EL (cell line): ENCODE data around the gene IL37.

Experiments used
- DNase-seq: peaks from one replicate; pipeline ENCODE4 v3.0.0-alpha.2; 2016

IL37 gene

DNA sequence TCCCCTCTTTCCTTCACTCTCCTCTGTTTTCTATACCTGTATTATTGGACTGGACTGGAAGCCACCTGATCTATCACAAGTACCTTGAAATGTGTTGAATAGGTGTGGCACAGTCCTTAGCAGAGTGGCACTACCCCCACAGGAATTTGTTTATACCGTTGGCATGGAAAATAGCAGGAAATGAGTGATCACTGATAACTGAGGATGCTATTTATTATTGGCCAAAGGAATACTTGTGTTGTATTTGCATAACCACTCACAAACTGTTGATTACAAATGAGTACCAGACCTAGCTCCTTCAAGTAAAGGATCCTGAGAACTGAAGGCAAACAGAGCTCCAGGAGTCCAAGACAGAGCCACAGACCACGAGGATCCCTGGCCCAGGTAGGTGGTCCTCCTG is at the start of gene IL37:
Gene IL37 (plus strand): TSS at position 301 of the 400 bp plus-strand sequence. CDS start 1,848 bp downstream, outside the sequence.
- DNase-seq = no peak

- no peak for DNase-seq
Observed at GRCh38 chr2:112864072-112864471, 46.9 kb upstream of the IL37 start.

- DNase-seq = no peak
Observed at GRCh38 chr2:112866128-112866835, 44.7 kb upstream of the IL37 start.

- no peak for DNase-seq
Observed at GRCh38 chr2:112867701-112868631, 43.0 kb upstream of the IL37 start.

DNA sequence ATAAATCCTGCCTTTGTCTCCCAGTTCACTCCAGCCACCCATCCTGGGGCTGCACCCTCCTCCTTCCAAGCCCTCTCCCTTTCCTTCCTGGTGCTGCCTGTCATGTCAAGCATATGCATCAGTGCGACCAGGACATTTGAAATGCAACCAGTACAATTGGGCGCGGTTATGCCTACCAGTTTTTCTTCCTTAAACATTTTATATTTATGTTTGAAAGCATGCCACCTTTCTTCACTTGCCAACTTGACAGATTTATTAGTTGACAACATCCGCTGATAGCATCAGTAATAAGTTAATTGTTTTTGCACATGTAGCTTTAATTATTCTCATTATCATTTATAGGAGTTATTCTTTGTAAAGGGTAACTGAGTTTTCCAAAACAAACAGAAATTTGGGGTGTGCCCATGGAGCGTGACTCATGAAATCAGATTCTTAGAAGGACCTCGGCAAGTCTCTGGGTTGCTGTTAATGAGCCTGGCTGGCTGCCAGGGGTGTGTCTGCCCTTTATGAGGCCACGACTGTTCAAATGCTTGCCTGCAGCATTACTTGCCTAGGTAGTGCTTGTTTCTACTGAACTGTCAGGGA is 41.6 kb upstream of the IL37 start:
- DNase-seq = peak; percentile 93

DNA sequence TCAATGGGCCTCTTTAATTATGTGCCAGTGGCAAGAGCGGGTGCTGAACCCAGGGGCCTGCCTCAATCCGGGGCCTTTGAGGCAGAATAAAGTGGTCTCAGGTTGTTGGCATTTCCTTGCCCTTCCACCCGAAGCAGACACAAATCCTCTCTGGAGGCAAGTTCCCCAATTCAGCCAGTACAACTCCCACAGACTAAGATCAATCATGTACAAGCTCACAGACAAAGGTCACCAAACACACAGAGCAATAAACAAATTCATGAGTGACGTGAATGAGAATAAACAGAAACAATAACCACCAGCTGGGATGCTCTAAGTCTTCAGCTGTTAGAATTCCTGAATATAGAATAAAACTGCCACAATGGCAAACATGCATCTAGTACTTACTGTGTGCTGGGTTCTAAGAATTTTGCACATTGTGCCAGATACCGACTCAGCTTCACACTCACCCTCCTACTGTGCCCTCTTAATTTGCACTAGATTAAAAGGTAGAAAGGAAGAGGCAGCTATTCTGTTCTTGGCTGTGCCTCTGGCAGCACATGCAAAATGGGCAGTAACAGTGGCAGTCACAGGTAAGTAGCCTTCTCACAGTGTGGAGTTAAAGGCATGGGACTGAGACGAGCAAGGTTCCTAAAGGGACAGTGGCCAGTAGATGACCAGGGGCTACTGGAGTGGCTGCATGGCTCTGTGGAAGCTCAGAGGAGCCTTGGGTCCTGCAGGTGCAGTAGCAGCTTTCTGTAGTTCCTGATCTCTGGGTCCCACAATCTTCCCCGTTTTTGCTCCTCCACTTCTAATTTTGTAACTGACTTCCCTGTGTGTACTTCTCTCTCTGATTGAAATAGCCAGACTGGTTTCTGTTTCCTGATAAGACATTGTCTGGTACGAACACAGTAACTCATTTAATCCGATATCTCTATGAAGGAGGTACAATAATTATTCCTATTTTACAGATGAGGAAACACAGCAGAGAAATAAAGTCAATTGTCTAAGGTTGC is 39.8 kb upstream of the IL37 start:
- DNase-seq = no peak

DNA sequence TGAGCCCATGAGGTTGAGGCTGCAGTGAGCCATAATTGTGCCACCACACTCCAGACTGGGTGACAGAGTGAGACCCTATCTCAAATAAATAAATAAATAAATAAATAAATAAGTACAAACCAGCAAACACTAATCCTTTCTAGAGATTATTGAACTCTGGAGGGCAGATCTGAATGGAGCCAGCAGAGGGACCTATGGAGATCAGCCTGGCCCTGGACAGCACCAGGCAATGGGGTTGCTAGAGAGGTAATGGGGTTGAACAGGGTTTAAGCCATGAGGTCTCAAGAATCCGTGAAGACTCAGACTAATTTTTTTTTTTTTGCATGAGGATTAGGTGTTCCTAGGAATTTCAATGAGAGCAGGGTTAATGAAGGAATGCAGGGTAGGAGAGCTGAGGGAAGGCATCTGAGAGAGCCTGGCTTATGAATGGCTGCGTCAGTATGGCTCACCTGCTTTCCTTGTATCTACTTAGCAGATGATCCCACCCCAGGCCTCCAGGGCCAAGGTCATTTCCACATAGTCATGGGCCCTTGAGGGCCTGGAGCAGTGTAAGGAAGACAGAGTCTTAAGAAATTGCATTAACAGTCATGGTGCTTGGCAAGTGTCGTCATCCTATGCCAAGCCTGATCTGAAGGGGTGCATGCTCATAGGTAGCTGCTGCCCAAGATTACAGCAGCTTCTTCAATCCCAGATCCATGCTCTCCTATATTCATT is 34.6 kb upstream of the IL37 start:
- no peak for DNase-seq

GRCh38 chr2:112876971-112877361 is 34.0 kb upstream of the IL37 start:
- peak; percentile 48 for DNase-seq

DNA sequence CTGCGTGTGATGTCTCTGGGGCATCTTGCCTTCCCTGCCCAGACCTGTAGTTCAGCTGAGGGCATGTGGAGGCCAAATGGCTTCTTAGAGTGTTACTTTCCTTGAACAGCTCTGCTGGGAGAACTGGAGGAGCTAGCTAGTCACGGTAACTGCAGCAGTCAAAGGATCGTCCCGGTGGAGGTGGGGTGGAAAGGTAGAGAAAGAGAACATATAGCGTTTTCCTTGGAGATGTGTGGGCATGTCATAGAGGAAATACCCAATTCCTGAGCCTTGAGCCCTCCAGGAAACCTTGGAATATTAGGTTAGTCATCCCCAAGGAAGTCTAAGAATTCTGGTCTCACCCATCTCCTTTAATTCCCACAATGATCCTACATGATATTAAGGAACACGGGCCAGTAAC is 33.5 kb upstream of the IL37 start:
- peak; percentile 88 for DNase-seq

GRCh38 chr2:112879491-112880041 is 31.4 kb upstream of the IL37 start:
- no peak for DNase-seq

GRCh38 chr2:112880091-112880531 is 30.9 kb upstream of the IL37 start:
- DNase-seq = peak; percentile 79

DNA sequence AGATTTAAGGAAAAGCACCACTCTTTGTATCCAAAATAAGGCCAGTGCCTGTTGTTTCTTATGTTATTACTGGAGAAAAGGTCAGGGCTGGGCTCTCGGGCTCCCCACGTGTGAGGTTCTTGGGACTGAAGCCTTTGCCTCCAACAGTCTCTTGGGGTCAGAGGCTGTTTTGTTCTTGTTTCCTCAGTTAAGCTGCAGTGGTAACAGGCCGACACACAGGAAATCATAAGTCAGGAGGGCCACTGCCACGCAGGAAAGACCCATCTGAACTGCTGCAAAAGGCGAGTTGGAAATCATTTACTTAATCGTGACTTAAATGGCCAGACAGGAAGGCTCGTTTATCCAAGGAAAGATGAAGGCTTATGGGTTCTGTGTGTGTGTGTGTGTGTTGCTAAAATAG is 30.3 kb upstream of the IL37 start:
- DNase-seq = no peak

- DNase-seq = peak; percentile 93
Observed at GRCh38 chr2:112881217-112881985, 29.6 kb upstream of the IL37 start.

GRCh38 chr2:112883669-112884068 is 27.3 kb upstream of the IL37 start:
- no peak for DNase-seq

- peak; percentile 34 for DNase-seq
Observed at GRCh38 chr2:112884869-112885505, 26.0 kb upstream of the IL37 start.

GRCh38 chr2:112885506-112885902 is 25.5 kb upstream of the IL37 start:
- no peak for DNase-seq

DNA sequence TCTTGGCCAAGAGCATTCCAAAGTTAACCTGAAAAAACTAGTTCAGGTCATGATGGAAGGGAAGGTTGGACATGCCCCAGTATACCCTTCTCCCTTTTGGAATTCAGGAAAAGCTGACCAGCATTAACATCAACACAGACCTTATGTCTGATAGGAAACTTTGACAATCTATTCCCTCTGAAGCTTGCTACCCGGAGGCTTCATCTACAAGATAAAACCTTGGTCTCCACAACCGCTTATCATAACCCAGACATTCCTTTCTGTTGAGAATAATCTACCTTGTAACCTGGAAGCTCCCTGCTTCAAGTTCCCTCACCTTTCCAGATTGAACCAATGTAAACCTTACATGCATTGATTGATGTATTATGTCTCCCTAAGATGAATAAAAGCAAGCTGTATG is 24.7 kb upstream of the IL37 start:
- no peak for DNase-seq

DNA sequence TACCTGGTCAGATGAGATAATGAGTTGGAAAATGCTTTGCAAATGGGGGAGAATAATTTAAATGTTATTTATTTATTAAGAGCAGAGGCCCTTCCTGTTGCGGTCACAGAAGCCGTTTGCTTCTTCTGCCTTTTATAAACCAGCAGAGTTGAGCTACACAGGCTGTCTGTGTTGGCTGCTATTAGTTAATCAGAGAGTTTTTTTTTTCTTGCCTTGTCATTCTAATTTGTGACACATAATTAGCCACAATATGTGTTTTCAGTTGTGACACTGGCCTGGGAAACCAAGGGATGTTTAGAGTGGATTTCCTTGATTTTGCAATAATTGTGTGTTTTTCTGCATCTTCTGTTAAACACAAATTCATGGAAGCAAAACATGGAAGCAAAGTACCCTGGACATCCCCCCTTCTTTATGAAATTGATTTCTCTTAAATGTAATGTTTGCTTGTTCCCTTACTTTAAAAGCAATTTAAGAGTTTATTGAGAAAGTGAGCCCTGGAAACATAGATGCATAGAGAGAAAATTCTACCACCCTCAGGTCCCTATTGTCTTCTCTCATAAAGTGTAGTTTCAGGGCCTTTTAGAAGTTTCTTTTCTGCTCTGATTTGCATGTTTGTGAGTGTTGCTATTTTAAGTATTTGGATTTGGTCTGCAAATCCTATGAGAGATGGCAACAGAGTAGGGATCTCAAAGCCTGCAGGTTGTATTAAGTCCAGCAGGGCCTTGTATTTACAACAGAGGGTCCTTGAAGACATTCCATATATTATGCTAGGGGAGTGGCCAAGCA is 22.8 kb upstream of the IL37 start:
- DNase-seq = no peak

GRCh38 chr2:112889976-112890375 is 21.0 kb upstream of the IL37 start:
- no peak for DNase-seq
